Glomerular endothelial cell (primary cell): Measurements from ENCODE around the gene ISOC1. TPM values are rescaled to one million over a fixed set of nuclear protein-coding genes. Genes with fewer than 3 reads are reported as not detected.

Source experiments
- DNase-seq: peaks from one replicate; pipeline ENCODE4 v3.0.0-alpha.2; 2011; ENCODE audit warnings: low read depth, low spot score; ENCODE audit errors: extremely low read depth
- total RNA-seq: library from RNA; depleted of rRNA; stranded (reverse); fragments of >200 nt; gene quantifications from 2 replicates; pipeline ENCODE4 v1.2.3, GENCODE V29; 2015

Gene ISOC1
- 14.3 and 19.1 TPM in 2 replicates for total RNA-seq

DNA sequence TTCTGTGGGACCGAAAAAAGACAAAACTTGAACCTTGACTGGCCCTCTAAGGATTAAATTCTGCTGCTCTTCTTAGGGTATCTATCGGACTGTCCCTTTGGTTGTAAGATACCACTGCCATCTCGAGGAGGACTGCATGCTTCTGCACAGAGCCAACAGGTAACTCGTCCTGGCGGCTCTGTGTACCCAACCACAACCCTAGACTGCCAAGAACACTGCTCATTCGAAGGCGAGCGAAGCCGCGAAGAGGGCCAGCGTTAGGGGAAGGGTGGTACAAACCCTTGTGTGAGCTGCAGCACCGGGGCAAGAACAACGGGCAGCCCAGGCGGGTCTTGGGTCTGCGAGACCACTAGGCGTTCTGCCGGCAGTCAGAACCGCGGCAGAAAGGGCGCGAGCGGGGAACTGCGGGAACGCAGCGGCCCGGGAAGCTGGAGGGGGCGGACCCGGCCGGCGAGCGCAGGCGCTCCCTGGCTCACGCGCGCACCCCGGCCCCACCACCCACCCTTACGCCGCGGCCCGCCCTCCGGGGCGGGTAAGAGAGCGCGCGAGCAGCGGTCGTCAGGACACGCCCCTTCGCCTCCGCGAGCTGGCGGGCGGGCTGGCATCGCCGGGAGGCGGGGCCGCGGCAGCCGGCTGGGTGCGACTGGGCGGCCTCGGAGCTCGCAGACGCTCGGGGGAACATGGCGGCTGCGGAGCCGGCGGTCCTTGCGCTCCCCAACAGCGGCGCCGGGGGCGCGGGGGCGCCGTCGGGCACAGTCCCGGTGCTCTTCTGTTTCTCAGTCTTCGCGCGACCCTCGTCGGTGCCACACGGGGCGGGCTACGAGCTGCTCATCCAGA lies at the start of gene ISOC1:
Gene ISOC1 (plus strand): TSS at position 663 of the 837 bp plus-strand sequence. CDS start 18 bp downstream, at position 681.
- no peak for DNase-seq

DNA sequence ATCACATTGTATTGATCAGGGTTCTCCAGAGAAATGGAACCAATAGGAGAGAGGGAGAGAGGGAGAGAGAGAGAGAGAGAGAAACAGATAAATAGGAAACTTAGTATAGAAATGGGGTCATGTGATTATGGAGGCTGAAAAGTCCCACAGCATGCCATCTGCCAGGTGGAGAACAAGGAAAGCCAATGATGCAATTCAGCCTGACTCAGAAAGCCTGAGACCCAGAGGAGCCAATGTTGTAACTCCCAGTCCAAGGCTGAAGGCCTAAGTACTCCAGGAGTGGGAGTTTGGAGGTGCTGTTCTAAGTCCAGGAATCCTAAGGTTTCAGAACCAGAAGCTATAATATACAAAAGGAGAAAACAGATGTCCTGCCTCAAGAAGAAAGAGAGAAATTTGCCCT lies 48.4 kb upstream of the ISOC1 start:
- DNase-seq, result no peak

DNA sequence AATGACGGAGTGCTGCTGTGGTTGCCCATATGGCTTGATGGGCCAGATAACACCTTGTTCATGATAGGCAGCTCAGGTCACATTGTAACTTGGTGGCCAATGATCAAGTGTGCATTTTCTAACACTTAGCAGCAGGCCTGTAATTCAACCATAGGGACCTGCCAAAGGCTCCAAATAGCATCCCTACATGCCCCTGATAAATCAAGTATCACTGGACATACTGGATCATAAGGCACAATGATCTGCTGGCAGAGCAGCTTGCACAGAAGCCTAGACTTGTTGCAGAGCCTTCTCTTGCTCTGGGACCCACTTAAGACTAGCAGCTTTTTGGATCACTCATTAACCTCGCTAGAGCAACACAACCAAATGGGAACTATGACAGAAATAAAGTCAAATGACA lies 46.0 kb upstream of the ISOC1 start:
- DNase-seq, result no peak

DNA sequence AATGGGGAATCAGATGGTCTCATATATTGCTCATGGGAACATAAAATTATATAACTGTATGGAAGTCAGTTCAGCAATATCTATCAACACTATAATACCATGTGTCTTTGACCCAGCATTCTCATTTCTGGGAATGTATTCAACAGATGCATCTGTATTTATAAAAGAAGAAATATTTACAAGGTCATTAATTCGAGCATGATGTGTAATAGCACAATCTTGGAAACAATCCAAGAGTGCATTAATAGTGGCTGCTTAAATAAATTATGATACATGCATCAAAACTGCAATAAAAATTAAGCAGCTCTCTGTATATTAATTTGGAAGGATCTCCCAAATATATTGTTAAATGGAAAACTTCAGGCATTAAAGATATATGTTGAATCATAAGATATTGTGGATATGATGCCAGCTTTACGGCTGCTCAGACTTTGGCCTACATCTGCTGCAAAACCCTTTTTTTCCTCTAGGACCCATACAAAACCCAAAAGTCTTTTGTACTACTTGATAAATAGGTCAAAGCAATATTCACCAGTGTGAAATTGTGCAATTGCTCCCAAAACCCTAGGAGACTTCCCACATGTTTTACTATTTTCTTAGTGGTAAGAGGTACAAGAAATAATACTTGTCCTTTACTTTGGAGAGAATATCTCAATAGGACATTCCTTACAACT lies 45.3 kb upstream of the ISOC1 start:
- DNase-seq, result no peak

DNA sequence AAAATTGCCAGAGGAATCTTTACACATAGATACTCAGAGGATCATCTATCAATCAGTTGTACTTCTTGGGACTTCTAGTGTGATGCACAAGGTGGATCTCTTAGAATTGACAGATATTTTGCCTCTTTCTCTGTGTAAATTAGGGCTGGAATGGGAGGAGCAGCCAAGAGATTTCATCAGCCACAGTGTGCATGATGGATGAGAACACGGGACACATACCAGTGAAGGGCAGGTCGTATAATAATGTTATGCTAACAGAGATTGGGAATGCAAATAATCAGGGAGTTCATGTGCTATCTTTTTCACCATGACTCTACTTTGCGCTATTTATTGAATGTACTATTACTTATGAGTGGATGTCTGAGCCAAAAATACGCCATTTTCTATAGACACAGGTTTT lies 43.3 kb upstream of the ISOC1 start:
- DNase-seq, result no peak

DNA sequence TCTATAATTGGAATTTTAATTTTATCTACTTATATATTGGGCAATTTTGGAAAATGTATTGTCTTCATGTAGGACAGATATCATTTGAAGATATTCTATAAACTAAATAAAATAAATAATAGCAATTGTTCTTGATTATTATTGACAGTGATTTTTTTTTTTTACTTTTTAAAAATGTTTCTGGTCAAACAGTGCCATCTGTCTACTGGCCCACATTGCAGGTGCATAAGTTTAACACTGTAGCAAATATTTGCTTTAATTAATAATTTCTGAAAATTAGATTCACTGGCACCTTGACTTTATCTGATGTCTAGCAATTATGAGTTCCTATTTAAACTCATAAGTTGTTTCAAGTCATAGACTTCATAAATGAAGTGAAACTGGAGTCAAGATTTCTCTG lies 41.1 kb upstream of the ISOC1 start:
- DNase-seq, result no peak

DNA sequence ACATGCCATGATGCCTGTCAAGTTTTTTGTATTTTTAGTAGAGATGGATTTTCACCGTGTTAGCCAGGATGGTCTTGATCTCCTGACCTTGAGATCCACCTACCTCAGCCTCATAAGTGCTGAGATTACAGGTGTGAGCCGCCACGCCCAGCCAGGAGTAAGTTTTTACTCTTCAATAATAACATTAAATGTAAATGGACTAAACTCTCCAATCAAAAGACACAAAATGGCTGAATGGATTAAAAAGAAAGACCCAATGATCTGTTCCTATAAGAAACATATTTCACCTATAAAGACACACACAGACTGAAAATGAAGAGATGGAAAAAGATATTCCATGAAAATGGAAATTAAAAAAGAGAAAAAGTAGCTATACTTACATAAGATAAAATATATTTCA lies 37.2 kb upstream of the ISOC1 start:
- DNase-seq, result no peak

DNA sequence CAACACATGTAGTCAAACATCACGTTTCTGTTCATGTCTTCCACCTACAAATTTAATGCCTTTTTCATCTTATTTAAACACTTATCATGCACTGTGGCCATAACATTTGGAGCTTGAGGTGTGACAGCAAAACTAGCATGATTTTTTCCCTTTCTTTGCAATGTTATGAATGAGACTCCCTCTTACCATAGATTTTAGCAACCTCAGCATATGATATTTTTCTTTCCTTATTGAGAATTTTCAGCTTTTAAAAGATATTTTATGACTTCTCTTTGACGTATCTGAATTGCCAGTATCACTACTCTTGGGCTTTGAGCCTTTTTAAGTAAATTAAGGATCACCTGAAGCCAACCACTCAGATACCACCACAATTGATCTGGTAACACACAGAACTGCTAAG lies 32.7 kb upstream of the ISOC1 start:
- no peak for DNase-seq

DNA sequence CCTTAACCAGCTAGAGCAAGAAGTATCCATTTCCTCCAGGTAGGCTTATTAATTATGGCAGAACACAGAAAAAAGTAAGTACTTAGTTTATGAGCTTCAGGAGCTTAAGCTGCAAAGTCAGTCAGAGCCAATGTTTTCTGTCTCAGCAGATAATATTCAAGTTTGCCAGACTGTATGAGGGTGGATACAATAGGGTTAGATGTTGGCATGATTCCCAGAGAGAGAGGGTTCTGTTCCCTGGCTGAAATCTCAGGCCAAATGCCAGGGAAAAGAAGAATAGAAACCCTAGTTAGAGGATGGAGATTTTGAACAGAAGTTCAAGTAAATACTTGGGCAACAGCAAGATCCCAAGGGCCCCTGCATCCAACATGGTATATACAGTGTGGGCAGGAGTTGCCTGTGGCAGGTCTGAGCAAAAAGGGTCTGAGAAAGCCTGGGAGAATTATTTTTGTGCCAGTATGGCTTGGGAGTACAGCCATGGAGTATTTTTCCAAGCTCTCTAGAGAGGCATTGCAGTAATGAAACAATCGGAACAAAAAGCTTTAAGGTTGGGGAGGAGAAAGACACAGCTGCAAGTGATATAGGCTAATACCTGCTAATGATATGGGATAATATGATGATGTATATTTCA lies 31.0 kb upstream of the ISOC1 start:
- peak; percentile 7 for DNase-seq

DNA sequence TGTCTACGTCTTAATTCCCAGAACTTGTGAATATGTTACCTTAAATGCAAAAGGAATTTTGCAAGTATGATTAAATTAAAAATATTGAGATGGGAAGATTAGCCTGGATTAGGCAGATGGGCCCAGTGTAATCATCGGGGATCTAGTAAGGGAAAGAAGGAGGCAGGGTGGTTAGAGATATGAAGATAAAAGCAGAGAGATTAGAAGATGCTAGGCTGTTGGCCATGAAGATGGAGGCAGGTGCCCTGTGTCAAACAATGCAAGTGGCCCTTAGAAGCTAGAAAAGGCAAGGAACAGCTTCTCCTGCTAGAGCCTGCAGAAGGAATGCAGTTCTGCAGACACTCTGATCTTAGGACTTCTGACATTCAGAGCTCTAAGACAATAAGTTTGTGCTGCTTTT lies 28.8 kb upstream of the ISOC1 start:
- DNase-seq, result no peak

DNA sequence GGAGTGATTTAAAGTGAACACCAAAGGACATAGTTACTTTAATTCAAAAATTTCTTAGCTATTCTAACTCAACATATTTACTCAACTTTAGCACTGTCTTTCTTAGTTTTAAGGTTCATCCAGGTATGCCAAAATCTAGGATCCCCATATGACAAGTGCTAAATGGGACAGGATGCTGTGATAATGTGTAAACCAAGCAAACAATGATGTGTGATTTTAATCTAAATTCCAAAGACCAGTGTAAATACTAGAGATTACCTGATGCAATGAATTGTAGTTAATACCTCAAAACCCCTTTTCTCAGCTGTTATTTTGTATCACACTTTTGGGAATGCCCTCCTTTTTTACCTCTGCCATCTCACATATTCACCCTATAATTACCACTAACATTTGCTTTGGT lies 26.8 kb upstream of the ISOC1 start:
- no peak for DNase-seq

DNA sequence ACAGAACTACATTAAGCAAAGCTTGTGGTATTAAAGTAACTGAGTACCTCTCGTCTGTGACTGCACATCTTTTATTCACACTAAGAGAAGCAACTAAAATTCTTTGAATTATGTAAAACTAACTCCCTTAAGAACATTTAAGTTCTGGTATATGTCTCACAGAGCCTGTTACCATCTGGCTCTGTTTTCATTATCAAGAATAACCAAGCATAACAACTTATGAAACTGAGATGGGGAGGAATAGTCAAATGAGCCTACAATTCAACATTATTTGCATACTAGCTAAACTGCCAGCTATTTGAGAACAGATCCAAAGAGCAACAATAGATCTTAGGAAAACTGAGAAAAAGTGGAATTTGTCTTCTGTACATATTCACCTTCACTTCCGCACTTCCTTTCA lies 25.3 kb upstream of the ISOC1 start:
- no peak for DNase-seq

DNA sequence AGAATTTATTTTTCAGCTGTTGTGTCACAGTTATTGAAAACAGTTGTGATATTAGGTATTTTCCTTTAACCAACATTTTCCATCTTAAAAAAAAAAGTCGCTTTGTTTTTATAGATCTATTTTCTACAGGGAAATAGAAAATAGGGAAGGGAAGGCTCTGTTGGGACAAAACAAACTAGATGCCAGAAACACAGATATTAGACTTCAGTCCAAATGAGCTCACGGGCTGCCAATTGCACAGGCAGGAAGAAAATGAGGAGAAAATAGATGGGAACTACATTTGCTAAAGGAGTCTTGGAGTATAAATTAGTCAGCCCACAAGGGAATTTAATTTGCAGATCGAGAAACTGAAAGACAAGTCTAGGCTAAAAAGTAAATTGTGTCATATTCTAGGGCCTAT lies 21.4 kb upstream of the ISOC1 start:
- DNase-seq, result no peak

DNA sequence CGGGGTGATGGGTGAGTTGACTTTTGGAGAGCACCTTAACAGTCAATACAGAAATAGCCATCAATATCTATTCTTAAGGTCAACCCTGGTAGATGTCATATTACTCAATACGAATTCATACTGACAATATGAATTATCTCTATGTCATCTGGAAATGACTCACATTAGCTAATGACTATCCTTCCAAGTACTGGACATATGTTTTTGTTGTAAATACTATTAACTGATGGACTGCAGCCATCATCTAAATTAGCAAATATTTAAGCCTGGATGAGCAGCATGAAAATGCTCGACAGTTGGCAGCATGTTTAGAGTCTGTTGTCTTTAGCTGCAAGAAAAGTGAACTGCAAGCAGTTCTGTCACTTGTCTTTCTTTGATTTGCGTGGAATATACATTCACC lies 19.6 kb upstream of the ISOC1 start:
- DNase-seq, result no peak

DNA sequence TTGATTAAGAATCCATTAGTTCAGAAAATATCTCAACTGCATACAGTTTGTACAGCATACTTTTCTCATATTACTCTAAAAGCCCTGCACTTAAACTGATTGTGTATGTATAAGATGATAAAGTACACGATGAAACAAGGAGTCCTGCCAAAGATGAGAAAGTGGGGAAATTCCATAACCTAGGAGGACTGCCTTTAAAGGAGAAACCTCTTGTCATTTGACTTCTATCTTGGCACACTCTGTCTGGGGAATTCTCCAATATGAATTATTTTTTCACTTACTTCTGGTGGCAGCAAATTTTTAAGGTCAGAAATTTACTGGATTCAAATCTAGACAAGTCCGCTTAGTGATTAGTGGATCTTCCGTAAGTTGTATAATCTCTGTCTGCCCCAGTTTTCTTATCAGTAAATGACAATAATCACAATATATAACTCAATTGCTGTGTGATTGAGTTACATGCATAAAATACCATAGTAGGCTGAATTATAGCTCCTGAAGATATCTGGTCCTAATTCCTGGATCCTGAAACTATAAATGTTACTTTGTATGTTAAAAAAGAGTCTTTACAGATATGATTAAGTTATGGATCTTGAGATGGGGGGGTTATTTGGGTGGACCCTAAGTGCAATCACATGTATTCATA lies 17.0 kb upstream of the ISOC1 start:
- no peak for DNase-seq

DNA sequence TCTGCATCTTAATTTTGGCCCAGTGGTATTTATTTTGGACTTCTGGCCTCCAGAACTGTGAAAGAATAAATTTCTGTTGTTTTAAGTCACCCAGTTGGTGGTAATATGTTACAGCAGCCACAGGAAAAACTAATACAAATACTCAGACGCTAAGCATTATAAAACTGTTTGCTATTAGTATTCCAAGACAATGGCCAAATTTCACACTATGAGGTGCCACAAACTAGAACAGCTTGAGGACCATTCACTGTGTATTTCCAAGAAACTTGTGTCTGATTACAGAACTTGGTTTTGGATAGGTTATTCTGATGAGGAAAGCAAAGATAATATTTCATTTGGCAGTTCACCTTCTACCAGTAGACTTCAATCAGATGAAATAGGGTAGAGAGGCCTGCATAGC lies 16.3 kb upstream of the ISOC1 start:
- DNase-seq, result no peak

DNA sequence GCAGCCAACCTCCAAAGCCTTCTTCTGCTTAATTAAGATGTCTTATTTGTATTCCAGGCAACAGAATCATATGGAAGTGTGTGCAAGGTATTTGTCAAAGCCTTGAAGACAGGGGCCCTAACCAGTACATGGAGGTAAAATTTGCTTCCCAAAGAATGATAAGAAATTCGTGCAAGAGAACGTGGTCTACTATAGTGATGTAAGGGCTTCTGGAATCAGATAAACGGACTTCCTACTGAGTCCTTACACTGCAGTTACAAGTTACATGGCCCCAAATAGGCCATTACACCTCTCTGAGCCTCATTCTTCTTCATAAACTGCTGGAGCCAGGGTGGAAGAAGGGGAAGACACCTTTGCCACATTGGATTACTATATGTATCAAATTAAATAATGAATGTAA lies 15.9 kb upstream of the ISOC1 start:
- DNase-seq, result no peak

DNA sequence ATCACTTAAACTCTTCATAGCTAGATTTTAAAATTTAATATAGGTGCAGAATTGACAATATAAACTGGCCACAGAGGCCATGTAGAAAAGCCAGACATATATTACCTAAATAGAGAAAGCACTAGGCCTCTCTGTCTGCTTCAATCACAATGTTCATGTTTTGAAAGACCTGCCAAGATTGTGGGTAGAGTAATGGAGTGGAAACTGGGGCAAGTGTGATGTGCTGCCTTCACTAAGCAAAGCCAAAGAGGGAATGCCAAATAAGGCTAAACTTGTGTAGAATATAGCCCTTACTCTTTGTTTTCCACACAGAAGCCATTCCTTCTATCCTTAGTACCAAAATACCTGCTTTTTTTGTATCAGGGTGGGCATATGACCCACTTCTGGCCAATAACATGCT lies 15.1 kb upstream of the ISOC1 start:
- no peak for DNase-seq

DNA sequence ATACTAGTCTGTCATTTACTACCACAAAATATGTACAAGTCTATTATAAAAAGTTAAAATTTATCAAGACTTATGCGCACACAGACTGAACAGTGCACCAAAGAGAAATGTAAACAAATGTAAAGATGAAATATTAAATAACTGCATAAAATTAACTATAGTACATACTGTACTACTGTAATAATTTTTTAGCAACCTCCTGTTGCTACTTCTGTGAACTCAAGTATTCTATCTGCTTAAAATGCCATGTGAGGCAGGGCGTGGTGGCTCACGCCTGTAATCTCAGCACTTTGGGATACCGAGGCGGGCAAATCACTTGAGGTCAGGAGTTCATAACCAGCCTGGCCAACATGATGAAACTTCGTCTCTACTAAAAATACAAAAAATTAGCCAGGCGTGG lies 13.8 kb upstream of the ISOC1 start:
- no peak for DNase-seq

DNA sequence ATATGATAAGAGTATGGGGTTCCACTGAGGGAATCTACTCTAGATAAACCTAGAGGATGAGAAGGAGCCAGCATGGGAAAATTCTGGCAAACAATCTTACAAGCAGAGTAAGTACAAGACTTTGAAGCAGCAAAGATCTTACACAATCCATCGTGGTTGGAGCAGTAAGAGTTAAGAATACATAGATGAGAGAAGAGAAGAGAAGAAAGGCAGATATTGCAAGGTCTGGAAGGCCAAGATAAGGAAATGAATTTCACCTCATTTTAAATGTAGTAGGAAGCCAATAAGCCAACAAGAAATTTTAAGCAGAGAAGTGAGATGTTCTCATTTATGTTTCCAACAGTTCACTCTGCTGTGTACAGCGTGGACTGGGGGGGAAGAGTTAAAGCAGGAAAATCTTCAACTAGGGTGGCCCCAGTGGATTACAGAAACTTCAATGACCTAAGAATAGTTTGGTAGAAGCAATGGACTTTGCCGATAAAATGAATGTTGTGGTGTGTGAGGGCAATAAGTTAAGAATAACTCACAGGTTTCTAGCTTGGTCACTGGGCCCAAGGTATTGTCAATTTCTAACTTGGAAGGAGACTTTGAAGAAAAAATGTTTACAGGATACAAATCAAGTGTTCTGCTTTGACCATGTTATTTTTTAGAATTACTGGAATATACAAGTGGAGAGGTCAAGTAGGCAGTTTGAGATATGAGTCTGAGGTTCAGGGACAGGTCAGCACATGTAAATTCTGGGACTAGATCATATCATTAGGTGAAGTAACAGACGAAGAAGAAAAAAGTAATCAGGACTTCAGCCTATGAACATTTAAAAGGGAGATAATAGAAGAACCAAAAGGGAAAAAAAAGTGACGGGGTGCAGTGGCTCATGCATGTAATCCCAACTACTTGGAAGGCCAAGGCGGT lies 12.1 kb upstream of the ISOC1 start:
- no peak for DNase-seq
